K562 (cell line): ENCODE data around the gene MUC5B.

ENCODE experiments used
- ESRRA ChIP-seq: fragments of 450-650 bp; IDR thresholded peaks from 2 replicates; pipeline ENCODE4 v1.6.1; 2014; ENCODE audit warnings: low read depth, mild to moderate bottlenecking, moderate library complexity, borderline replicate concordance
- HOXB6 ChIP-seq: fragments of 250-450 bp; sonication (Bioruptor Pico); IDR thresholded peaks from 2 replicates; pipeline ENCODE4 v1.5.1; 2022; ENCODE audit warnings: mild to moderate bottlenecking, borderline replicate concordance
- KLF16 ChIP-seq: IDR thresholded peaks from 2 replicates; pipeline ENCODE4 v1.6.1; 2016; ENCODE audit warnings: antibody characterized with exemption
- PCBP1 ChIP-seq: fragments of 200-400 bp; formaldehyde crosslinking; IDR thresholded peaks from 2 replicates; pipeline ENCODE4 v1.6.1; 2018; ENCODE audit warnings: mild to moderate bottlenecking, low read depth, low read length; ENCODE audit not compliant: poor library complexity, severe bottlenecking
- POLR2A ChIP-seq: fragments of 450-650 bp; conservative IDR thresholded peaks from 2 replicates; pipeline ENCODE4 v1.6.1; 2016
- RBBP5 ChIP-seq: fragments of 200-600 bp; sonication (generic); IDR thresholded peaks from 2 replicates; pipeline ENCODE4 v1.6.1; 2012; ENCODE audit warnings: borderline replicate concordance, mild to moderate bottlenecking, low read length, control low read depth, inconsistent platforms; ENCODE audit not compliant: insufficient read depth, poor library complexity, severe bottlenecking
- TARDBP ChIP-seq: fragments of 450-650 bp; IDR thresholded peaks from 2 replicates; pipeline ENCODE4 v1.6.1; 2016
- TF ChIP-seq, protein P1 (sequence below): fragments of 250-450 bp; sonication (Bioruptor Pico); IDR thresholded peaks from 2 replicates; pipeline ENCODE4 v1.4.0; 2020
- TF ChIP-seq, protein P2 (sequence below), 2 experiments: IDR thresholded peaks; 2 replicates each; pipeline ENCODE4 v1.6.1; 2011; ENCODE audit warnings: borderline replicate concordance in 1 of 2, control low read depth in 1 of 2, low read depth in 1 of 2, low read length in 1 of 2, mild to moderate bottlenecking in 1 of 2, mixed read lengths in 1 of 2, moderate library complexity in 1 of 2; ENCODE audit not compliant: insufficient read depth in 1 of 2, insufficient read length in 1 of 2, poor library complexity in 1 of 2, severe bottlenecking in 1 of 2; ENCODE audit errors: extremely low read depth in 1 of 2
- TF ChIP-seq, protein P3 (sequence below), 3 experiments: IDR thresholded peaks in 2 of 3; conservative IDR thresholded peaks in 1 of 3; 2 replicates each; pipeline ENCODE4 v1.5.1; 2011 to 2012; ENCODE audit warnings: low read length in 3 of 3, mild to moderate bottlenecking in 3 of 3, control low read depth in 2 of 3, improper control_type of control experiment in 1 of 3, inconsistent platforms in 1 of 3, low read depth in 1 of 3, mixed read lengths in 1 of 3, moderate library complexity in 1 of 3; ENCODE audit not compliant: insufficient read depth in 2 of 3
- TF ChIP-seq, protein P4 (sequence below), 2 experiments: fragments of 450-650 bp in 1 of 2; sonication (generic) in 1 of 2; formaldehyde crosslinking; conservative IDR thresholded peaks; 2 replicates each; pipeline versions ENCODE4 v1.4.0 to v1.8.1; 2020 to 2022; ENCODE audit warnings: mild to moderate bottlenecking in 1 of 2, missing genetic modification reagents in 1 of 2

DNA sequence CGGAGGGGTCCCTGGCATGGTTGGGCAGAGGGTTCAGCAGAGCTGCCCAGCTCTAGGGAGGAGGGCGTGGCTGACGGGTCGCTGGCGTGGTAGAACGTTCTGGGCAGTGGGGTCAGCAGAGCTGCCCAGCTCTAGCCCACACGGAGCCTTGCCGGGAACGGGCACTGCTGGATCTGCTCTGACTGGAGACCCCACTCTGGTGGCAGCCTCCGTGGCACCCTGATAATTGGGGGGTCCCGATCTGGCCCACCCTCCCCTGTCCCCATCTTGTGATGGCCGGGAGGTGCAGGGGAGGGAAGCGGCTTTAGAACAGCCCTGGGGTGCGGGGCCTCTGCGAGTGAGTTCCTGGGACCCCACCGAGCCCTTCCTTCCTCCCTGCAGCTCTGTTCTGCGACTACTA, 43.2 kb upstream of the MUC5B start:
- no peak for TF ChIP-seq RBBP5
- TF ChIP-seq, protein P1, sequence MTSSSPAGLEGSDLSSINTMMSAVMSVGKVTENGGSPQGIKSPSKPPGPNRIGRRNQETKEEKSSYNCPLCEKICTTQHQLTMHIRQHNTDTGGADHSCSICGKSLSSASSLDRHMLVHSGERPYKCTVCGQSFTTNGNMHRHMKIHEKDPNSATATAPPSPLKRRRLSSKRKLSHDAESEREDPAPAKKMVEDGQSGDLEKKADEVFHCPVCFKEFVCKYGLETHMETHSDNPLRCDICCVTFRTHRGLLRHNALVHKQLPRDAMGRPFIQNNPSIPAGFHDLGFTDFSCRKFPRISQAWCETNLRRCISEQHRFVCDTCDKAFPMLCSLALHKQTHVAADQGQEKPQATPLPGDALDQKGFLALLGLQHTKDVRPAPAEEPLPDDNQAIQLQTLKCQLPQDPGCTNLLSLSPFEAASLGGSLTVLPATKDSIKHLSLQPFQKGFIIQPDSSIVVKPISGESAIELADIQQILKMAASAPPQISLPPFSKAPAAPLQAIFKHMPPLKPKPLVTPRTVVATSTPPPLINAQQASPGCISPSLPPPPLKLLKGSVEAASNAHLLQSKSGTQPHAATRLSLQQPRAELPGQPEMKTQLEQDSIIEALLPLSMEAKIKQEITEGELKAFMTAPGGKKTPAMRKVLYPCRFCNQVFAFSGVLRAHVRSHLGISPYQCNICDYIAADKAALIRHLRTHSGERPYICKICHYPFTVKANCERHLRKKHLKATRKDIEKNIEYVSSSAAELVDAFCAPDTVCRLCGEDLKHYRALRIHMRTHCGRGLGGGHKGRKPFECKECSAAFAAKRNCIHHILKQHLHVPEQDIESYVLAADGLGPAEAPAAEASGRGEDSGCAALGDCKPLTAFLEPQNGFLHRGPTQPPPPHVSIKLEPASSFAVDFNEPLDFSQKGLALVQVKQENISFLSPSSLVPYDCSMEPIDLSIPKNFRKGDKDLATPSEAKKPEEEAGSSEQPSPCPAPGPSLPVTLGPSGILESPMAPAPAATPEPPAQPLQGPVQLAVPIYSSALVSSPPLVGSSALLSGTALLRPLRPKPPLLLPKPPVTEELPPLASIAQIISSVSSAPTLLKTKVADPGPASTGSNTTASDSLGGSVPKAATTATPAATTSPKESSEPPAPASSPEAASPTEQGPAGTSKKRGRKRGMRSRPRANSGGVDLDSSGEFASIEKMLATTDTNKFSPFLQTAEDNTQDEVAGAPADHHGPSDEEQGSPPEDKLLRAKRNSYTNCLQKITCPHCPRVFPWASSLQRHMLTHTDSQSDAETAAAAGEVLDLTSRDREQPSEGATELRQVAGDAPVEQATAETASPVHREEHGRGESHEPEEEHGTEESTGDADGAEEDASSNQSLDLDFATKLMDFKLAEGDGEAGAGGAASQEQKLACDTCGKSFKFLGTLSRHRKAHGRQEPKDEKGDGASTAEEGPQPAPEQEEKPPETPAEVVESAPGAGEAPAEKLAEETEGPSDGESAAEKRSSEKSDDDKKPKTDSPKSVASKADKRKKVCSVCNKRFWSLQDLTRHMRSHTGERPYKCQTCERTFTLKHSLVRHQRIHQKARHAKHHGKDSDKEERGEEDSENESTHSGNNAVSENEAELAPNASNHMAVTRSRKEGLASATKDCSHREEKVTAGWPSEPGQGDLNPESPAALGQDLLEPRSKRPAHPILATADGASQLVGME (CRISPR knock-in tag) = no peak
- TF ChIP-seq, protein P2, sequence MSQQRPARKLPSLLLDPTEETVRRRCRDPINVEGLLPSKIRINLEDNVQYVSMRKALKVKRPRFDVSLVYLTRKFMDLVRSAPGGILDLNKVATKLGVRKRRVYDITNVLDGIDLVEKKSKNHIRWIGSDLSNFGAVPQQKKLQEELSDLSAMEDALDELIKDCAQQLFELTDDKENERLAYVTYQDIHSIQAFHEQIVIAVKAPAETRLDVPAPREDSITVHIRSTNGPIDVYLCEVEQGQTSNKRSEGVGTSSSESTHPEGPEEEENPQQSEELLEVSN (IDR thresholded peaks at IDR 0.05; ENCODE audit: borderline replicate concordance in 1 of 2, extremely low read depth in 1 of 2, insufficient read depth in 1 of 2, insufficient read length in 1 of 2, low read depth in 1 of 2, low read length in 1 of 2, poor library complexity in 1 of 2, severe bottlenecking in 1 of 2) = no peak
- TF ChIP-seq HOXB6 (CRISPR knock-in tag) = no peak
- no peak for TF ChIP-seq POLR2A
- no peak for TF ChIP-seq KLF16
- TF ChIP-seq TARDBP = no peak
- TF ChIP-seq, protein P3, sequence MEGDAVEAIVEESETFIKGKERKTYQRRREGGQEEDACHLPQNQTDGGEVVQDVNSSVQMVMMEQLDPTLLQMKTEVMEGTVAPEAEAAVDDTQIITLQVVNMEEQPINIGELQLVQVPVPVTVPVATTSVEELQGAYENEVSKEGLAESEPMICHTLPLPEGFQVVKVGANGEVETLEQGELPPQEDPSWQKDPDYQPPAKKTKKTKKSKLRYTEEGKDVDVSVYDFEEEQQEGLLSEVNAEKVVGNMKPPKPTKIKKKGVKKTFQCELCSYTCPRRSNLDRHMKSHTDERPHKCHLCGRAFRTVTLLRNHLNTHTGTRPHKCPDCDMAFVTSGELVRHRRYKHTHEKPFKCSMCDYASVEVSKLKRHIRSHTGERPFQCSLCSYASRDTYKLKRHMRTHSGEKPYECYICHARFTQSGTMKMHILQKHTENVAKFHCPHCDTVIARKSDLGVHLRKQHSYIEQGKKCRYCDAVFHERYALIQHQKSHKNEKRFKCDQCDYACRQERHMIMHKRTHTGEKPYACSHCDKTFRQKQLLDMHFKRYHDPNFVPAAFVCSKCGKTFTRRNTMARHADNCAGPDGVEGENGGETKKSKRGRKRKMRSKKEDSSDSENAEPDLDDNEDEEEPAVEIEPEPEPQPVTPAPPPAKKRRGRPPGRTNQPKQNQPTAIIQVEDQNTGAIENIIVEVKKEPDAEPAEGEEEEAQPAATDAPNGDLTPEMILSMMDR (IDR thresholded peaks at IDR 0.05 in 2 of 3, conservative IDR thresholded peaks at IDR 0.05 in 1 of 3; ENCODE audit: insufficient read depth in 2 of 3, low read depth in 1 of 3, low read length in 3 of 3) = no peak
- TF ChIP-seq, protein P4, sequence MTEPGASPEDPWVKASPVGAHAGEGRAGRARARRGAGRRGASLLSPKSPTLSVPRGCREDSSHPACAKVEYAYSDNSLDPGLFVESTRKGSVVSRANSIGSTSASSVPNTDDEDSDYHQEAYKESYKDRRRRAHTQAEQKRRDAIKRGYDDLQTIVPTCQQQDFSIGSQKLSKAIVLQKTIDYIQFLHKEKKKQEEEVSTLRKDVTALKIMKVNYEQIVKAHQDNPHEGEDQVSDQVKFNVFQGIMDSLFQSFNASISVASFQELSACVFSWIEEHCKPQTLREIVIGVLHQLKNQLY (CRISPR knock-in tag; conservative IDR thresholded peaks at IDR 0.05) = no peak
- TF ChIP-seq ESRRA = no peak
- TF ChIP-seq PCBP1 = no peak
